ENCODE data around the gene PRSS1.

DNA sequence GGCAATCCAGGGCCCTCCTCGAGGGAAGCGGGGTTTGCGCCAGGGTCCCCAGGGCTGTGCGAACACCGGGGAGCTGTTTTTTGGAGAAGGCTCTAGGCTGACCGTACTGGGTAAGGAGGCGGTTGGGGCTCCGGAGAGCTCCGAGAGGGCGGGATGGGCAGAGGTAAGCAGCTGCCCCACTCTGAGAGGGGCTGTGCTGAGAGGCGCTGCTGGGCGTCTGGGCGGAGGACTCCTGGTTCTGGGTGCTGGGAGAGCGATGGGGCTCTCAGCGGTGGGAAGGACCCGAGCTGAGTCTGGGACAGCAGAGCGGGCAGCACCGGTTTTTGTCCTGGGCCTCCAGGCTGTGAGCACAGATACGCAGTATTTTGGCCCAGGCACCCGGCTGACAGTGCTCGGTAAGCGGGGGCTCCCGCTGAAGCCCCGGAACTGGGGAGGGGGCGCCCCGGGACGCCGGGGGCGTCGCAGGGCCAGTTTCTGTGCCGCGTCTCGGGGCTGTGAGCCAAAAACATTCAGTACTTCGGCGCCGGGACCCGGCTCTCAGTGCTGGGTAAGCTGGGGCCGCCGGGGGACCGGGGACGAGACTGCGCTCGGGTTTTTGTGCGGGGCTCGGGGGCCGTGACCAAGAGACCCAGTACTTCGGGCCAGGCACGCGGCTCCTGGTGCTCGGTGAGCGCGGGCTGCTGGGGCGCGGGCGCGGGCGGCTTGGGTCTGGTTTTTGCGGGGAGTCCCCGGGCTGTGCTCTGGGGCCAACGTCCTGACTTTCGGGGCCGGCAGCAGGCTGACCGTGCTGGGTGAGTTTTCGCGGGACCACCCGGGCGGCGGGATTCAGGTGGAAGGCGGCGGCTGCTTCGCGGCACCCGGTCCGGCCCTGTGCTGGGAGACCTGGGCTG lies 47.5 kb downstream of the PRSS1 start:
- TF ChIP-seq, protein P1, sequence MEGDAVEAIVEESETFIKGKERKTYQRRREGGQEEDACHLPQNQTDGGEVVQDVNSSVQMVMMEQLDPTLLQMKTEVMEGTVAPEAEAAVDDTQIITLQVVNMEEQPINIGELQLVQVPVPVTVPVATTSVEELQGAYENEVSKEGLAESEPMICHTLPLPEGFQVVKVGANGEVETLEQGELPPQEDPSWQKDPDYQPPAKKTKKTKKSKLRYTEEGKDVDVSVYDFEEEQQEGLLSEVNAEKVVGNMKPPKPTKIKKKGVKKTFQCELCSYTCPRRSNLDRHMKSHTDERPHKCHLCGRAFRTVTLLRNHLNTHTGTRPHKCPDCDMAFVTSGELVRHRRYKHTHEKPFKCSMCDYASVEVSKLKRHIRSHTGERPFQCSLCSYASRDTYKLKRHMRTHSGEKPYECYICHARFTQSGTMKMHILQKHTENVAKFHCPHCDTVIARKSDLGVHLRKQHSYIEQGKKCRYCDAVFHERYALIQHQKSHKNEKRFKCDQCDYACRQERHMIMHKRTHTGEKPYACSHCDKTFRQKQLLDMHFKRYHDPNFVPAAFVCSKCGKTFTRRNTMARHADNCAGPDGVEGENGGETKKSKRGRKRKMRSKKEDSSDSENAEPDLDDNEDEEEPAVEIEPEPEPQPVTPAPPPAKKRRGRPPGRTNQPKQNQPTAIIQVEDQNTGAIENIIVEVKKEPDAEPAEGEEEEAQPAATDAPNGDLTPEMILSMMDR (IDR thresholded peaks at IDR 0.05): no peak
- TF ChIP-seq EZH2 (IDR thresholded peaks at IDR 0.05) (peak; percentile 88), EZH2phosphoT487 (IDR thresholded peaks at IDR 0.05) (peak; percentile 32)
